ENCODE measurements around the gene ZNF384.

ZNF384 gene

DNA sequence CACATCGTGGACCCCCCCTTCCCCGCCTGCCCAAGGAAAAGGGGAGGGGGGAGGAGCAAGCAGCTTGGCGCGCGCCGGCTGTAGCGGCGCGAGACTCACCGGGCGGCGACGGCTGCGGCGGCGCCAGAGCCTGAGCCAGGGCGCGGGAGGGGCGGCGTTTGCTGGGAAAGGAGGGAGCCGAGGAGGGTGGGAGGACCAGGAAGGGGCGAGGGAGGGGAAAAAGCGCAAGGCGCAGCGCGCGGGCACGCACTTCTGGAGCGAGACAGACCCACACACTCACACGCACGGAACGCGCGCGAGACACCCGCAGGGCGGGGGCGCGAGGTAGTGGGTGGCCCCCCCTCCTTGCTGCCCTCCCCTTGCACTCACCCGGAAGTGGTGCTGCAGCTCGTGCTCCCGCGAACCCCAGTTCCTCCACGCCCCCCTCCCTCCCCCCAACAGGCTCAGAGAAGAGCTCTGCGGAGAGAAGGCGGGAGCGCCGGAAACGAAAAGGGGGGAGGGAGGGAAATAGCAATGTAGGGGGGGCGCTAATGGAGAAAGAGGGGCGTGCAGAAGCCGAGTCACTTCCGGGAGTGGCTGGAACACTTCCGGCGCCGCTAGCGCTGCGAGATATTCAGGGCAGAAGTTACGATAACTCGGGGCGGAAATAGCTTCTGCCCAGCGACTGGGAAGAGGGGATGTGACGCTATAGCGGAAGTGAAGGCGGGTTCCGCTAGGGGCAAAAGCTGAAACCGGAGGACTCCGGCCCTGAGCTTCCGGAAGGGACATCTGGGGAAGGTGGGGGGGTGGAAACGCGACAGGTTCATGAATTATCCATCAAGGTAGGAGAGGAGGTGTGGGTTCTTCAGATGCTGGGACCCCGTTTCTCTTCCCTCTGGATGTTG is at the start of gene ZNF384:
Gene ZNF384 (minus strand): TSS at position 377 of the 884 bp plus-strand sequence. CDS start 9,855 bp downstream, outside the sequence.
- TF ChIP-seq, protein P1, sequence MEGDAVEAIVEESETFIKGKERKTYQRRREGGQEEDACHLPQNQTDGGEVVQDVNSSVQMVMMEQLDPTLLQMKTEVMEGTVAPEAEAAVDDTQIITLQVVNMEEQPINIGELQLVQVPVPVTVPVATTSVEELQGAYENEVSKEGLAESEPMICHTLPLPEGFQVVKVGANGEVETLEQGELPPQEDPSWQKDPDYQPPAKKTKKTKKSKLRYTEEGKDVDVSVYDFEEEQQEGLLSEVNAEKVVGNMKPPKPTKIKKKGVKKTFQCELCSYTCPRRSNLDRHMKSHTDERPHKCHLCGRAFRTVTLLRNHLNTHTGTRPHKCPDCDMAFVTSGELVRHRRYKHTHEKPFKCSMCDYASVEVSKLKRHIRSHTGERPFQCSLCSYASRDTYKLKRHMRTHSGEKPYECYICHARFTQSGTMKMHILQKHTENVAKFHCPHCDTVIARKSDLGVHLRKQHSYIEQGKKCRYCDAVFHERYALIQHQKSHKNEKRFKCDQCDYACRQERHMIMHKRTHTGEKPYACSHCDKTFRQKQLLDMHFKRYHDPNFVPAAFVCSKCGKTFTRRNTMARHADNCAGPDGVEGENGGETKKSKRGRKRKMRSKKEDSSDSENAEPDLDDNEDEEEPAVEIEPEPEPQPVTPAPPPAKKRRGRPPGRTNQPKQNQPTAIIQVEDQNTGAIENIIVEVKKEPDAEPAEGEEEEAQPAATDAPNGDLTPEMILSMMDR (IDR thresholded peaks at IDR 0.05; ENCODE audit: low read depth, low read length): no peak
- H3K4me3 ChIP-seq (ENCODE audit: low read depth, low read length): peak within 1 kb of the TSS; percentile 95

DNA sequence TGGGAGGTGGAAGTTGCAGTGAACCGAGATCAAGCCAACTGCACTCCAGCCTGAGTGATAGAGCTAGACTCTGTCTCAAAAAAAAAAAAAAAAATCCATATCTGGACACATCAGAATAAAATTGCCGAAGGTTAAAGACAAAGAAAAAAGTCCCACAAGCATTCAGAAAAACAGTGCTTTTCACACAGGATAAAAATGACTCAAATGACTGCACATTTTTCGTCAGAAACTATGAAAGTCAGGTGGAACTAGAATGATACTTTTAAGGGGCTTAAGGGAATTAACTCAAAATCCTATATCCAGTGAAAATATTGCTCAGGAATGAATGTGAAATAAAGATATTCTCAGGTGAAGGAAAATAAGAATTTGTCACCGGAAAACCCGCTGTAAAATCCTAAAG is 47.6 kb upstream of the ZNF384 start:
- no peak overlapping the region for H3K4me3 ChIP-seq (ENCODE audit: low read depth, low read length)
- TF ChIP-seq, protein P1 (IDR thresholded peaks at IDR 0.05; ENCODE audit: low read depth, low read length): no peak

DNA sequence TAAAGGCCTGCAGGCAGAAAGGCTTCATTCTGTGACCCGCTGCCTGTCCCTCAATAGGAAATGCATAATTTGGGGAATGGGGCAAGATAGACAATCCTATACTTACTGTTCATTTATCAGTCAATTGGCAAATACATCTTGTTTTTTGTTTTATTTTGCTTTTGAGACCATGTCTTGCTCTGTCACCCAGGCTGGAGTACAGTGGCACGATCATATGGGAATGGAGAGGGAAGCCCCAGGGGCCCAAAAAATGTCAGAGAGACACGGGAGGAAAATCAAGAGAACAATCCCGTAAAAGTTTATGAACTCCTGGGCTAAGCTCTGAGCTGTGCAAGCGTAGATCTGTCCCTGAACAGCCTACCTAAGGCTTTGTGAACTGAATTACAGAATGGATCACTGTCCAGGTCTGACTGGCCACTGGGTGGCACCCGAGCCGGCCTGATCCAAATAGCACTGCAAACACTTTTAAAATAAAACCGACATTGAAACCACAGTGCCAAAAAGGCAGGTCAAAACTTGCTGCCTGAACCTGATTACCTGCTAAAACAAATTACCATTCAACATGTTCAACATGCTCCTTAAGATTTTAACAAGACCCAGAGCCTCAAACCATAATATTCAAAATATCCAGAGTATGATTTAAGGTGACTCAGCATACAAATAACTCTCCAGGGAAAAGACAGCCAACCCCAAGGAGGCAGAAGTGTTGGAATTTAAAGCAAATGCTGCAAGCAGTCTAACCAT is 46.4 kb upstream of the ZNF384 start:
- TF ChIP-seq, protein P1 (IDR thresholded peaks at IDR 0.05; ENCODE audit: low read depth, low read length): peak; percentile 66
- no peak overlapping the region for H3K4me3 ChIP-seq (ENCODE audit: low read depth, low read length)

DNA sequence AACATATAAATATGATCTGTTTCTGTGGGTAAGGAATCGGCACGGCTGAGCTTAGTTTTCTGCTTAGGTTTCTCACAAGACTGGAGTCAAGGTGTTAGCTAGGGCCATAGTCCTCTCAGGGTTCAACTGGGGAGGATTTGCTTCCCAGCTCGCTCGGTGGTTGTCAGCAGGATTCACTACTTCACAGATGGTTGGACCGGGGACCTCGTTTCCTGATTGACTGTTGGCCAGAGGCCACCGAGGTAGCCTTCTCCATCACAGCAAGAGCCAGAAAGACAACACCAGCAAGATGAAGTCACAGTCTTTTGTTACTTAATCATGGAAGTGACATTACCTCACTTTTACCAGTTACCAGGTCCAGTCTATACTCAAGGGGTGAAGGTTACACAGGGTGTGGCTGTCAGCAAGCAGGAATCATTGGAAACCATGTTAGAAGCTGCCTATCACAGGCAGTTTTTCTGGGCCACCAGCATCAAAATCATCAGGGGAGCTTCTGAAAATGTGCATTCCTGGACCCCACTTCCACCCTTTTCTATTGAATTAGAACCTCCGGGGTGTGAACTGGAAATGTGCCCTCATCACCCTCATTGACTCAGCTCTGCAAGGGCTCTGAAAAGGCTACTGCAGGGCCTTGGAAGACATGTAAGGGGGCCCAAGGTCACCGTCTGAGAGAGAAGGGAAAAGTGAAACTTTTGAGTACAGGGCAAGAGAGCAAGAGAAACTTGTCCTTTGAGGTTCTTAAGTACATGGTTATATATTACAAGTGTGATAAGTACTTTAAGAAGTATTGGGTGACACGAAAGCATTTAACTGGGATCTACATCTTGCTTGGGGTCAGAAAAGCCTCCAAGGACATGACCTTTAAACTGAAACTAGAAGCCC is 45.6 kb upstream of the ZNF384 start:
- TF ChIP-seq, protein P1 (IDR thresholded peaks at IDR 0.05; ENCODE audit: low read depth, low read length): no peak
- H3K4me3 ChIP-seq (ENCODE audit: low read depth, low read length): no peak overlapping the region

DNA sequence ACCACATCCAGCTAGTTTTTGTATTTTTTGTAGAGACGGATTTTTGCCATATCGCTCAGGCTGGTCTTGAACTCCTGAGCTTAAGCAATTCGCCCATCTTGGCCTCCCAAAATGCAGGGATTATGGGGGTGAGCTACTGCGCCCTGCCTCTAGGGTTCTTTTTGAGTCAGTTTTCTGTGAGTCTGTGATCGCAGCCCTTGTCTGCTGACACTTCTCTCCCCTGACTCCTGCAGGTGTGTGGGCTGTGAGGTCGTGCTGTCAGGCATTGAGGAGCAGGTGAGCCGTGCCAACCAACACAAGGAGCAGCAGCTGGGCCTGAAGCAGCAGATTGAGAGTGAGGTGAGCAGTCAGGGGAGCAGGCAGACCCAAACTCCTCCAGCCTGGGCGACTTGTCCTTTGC is 41.0 kb upstream of the ZNF384 start:
- H3K4me3 ChIP-seq (ENCODE audit: low read depth, low read length): no peak overlapping the region
- TF ChIP-seq, protein P1 (IDR thresholded peaks at IDR 0.05; ENCODE audit: low read depth, low read length): no peak

DNA sequence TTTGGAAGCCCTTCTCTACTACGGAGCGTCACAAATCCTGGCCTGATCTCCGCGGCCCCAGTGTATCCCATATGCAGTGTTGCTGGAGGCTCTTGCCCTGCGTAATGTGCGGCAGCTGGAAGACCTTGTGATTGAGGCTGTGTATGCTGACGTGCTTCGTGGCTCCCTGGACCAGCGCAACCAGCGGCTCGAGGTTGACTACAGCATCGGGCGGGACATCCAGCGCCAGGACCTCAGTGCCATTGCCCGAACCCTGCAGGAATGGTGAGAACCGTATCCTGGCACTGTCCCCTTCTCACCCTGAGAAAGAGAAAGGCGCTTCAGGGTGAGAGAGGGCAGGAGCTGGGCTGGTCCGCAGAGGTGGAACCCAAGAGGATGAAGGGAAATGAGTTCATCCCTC is 40.0 kb upstream of the ZNF384 start:
- TF ChIP-seq, protein P1 (IDR thresholded peaks at IDR 0.05; ENCODE audit: low read depth, low read length): no peak

More for the DNA sequence above, 40.0 kb upstream of the ZNF384 start:
- no peak overlapping the region for H3K4me3 ChIP-seq (ENCODE audit: low read depth, low read length)
